ENCODE data around the gene UQCC2.

Gene UQCC2

DNA sequence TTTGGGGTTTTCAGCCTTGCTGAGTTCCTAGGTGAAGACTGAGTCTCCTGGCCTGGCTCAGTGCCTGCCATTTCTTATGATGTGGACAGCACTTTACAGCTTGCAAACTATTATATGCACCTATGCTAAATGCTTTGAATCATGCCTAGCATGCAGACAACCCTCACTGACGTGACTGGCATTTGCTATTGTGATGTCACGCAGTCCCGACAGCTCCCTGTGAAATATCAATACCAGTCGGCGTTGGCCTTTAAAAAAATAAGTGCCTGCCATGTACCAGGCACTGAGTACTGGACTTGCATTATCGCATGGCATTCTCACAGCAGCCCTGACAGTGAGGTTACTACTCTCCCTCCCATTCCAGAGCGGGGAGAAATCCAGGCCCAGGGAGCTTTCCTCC is 35.5 kb downstream of the UQCC2 start:
- DNase-seq (ENCODE audit: low read depth), result no peak

DNA sequence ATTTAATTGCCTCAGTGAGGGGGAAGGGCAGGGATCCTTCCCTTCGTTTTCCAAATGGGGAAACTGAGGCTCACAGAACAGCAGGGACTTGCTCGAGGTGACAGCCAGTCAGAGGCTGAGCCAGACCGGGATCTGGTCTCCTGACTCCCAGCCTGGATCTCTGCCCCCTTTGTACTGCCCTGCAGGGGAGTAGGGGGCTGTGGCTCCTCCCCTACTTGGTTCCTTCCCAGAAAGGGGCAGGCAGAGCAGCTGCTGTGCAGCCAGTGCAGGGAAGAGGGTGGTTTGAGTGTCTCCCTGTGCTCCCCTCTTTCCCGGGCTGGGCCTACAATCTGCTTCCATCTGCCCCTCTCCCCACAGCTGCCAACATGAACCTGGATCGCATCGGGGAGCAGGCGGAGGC is 37.6 kb downstream of the UQCC2 start:
- DNase-seq (ENCODE audit: low read depth), result no peak

DNA sequence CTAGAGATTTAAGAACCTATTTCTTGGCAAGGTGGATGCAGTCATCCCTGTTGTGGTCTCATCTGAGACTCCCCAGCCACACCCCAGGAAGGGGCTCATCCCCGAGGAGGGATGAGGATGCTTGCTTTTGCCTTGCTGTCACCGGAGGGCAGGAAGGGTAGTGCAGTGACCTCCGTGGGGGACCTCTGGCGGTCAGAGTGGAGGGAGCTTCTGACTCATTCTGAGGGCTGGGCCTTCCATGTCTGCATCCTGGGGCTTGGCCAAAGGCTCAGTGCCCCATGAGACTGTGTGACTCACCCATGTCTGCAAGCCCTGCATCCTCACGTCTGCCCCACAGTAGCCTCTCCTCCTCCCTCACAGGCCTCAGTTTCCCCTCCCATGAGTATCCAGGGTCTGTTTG is 38.7 kb downstream of the UQCC2 start:
- DNase-seq (ENCODE audit: low read depth), result no peak

DNA sequence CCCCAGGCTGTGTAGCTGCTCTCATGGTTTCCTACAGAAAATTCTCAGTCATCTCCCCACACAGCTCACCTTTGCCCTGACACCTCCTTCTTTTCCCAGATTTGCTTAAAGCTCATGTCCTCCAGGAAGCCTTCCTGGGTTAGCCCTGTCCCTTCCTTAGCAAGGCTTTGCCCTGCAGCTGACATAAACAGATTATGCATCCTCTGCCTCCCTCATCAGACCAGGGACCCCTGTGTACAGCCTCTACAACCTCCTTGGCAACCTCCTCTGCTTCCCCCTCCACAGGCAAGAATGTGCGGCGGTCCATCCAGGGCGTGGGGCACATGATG is 39.8 kb downstream of the UQCC2 start:
- DNase-seq (ENCODE audit: low read depth), result no peak

DNA sequence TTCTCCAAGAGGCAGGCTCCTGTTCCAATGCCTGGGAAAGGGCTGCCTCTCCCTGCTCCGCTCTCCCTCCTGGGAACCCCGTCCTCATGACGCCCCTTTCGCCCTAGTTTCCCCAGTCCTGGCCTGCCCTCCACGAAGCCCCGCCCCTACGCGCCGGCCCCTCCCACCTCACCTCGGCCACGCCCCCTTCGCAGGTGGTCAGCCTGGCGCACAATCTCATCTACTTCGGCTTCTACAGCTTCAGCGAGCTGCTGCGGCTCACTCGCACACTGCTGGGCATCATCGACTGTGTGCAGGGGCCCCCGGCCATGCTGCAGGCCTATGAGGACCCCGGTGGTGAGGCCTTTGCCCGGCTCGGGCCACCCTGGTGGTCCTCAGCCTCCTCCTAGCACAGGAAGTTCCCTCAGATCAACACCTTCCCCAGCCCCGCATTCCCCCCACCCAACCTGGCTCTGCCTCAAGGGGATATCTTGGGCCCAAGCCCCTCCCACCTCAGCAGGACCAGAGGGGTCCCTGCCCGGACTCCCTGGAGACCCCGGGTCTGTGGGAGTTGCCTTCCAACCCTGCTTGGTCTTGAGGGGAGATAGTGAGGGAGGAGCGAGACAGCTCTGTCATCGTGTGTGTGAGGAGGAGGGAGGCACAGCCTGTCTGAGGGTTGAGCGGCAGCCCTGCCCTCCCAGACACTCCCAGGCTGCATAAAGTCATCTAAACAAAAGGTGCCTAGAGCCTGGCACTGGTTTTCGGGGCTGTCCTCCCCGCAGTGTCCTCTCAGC is 40.3 kb downstream of the UQCC2 start:
- no peak for DNase-seq (ENCODE audit: low read depth)

DNA sequence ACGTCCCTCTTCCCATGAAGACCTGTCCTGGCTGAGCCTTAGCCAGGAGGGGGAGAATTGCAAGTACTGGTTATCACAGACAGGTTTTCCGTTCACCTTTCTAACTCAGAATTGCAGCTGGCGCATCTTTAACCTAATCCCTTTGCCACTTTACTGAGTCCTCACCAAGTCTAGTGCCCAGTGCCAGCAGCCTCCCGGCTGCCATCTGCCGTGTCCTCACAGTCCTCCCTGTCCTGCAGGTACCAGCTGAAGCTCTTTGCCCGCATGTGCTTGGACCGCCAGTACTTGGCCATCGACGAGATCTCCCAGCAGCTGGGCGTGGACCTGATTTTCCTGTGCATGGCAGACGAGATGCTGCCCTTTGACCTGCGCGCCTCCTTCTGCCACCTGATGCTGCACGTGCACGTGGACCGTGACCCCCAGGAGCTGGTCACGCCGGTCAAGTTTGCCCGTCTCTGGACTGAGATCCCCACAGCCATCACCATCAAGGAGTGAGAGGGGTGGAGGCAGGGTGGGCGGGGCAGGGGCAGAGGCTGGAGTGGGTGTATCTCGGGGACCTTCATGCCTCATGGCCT is 41.3 kb downstream of the UQCC2 start:
- no peak for DNase-seq (ENCODE audit: low read depth)

DNA sequence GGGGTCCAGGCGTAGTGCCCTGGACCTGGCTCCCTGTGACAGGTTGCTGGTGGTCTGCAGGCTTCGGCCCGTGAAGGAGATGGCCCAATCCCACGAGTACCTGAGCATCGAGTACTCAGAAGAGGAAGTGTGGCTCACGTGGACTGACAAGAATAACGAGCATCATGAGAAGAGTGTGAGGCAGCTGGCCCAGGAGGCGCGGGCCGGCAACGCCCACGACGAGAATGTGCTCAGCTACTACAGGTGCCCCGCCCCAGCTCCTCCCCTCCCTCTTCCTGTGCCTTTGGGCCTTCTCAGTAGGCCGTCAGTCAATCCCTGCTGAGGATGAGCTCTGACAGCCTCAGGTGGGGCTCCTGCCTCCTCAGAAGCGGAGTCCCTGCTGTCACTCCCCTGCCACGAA is 42.6 kb downstream of the UQCC2 start:
- no peak for DNase-seq (ENCODE audit: low read depth)

DNA sequence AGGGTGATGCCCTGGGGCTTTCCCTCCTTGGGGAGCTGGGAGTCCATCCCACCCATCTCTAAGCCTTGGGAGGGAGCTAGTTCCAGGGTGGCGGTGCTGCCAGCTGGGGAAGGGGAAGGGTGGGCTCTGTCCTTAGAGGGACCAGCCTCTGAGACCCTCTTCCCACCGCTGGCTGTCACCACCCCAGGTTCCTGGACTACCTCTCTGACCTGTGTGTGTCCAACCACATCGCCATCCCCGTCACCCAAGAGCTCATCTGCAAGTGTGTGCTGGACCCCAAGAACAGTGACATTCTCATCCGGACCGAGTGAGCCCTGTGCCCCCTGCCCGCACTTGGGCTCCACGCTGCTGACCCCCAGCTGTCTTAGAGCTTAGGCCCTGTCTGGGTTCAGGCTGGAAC is 43.2 kb downstream of the UQCC2 start:
- DNase-seq (ENCODE audit: low read depth), result no peak

DNA sequence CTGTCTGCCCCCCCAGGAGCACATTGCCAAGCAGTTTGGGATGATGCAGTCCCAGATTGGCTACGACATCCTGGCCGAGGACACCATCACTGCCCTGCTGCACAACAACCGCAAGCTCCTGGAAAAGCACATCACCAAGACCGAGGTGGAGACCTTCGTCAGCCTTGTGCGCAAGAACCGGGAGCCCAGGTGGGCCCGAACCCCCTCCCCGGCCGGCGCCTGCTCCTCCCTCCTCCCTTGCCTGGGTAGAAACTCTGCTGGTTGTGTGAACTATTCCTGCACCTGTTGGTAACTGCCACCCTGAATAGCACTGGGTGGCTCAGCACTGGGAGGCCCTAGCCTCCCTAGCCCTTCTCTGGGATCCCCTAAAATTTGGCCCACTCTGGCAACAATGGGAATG is 43.7 kb downstream of the UQCC2 start:
- DNase-seq (ENCODE audit: low read depth), result no peak

DNA sequence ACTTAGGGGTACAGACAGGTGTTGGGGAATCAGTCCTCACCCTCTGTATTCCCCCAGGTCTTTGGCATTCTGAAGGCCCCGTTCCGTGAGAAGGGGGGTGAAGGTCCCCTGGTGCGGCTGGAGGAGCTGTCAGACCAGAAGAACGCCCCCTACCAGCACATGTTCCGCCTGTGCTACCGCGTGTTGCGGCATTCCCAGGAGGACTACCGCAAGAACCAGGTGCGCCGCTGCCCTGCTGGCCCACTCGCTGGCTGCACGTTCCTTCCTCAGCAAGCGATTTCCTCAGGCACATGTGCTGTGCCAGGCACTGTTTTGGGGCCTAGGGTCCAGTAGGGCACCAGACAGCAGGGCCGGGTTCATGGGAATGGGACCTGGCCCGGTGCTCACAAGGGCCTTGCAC is 44.4 kb downstream of the UQCC2 start:
- no peak for DNase-seq (ENCODE audit: low read depth)

DNA sequence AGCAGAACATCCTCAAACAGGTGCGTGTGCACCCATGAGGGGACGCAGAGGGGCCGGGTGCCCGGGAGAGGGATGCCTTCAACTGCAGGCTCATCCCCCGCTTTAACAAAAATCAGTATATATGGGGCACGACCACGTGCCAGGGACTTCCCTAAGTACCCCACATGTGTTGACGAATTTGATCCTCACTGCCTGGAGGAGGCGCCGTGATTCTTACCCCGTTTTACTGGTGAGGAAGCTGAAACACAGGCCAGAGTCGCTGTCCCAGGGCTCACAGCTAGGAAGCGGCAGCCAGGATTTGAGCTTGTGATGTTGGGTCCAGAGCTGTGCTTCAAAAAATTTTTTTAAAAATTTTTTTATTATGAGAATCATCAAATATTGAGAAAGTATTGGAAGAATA is 45.5 kb downstream of the UQCC2 start:
- no peak for DNase-seq (ENCODE audit: low read depth)

DNA sequence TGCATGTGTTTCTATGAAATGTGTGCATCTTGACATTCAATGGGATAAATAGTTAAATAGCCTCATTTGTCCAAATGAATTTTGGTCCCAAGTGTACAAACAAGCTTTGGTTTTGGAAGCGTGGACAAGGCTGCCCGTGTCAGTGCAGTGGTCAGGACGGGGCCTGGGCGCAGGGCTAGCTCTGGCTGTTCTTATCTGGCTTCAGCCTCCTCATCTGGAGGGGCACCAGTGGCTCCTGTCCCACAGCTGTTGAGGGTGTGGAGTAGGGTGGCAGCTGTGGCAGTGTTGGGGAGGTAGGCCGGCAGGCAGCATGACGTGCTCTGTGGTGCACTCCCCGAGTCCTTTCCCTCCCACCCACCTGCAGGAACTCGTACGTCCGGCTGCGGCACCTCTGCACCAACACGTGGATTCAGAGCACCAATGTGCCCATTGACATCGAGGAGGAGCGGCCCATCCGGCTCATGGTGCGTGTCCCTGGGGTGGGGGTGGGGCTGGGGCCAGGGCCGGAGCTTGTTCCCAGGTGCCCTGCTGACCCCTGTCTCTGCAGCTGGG is 46.9 kb downstream of the UQCC2 start:
- no peak for DNase-seq (ENCODE audit: low read depth)

DNA sequence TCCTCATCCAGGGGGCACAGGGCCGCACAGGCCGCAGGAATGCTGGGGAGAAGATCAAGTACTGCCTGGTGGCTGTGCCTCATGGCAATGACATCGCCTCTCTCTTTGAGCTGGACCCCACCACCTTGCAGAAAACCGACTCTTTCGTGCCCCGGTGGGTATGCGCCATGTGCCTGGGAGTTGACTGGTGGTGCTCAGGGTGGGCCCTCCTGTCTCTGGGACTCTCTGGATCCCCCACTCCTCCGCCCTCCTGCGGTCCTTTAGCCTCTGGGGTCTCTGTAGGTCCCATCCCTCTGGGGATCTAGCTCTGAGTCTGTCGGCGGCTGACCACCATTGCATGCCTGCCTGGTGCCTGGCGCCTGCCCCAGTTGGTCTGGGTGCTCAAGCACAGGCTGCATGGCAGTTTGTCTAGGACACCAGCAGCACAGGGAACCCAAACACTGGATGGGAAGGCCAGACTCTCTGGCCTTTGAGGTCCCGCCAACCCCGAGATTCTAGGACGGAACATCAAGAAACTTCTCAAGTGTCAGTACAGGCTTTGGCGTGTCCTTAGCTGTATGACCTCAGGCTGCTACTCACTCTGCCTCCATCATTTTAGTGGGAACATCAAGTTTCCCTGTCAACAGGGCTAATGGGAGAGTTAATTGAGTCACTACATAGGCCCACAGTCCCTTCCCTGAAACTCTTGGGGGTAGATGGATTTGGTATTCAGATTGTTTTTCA is 47.6 kb downstream of the UQCC2 start:
- DNase-seq (ENCODE audit: low read depth), result no peak

DNA sequence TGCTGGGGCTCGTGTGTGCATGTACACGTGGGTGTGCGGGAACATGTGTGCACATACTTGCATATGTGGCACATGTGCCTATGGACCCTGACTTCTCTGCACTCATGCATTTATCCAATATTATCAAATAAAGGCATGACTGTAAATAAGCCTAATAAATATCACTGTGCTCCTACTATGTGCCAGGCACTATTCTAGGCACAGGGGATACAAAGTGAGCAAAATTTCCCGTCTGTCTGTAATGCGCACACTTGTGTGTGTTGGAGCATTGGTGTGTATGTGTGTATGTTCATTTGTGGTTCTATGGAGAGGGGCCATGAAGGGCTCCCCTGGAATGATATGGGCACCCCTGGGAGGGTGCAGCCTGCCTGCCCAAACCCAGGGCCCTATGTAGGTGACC is 48.5 kb downstream of the UQCC2 start:
- no peak for DNase-seq (ENCODE audit: low read depth)

DNA sequence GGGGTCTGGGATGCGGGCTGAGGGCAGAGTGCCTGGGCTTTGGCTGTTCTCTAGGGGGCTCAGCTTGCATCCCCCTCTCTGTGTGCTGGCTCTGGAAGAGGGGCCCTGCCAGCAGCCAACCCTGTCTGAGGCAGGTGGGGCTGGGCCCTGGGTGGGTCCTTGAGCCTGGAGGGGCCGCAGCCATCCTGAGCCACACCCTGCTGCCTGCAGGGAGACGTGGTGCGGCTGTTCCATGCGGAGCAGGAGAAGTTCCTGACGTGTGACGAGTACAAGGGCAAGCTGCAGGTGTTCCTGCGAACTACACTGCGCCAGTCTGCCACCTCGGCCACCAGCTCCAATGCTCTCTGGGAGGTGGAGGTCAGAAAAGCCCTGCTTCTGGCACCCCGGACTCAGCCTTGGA is 49.2 kb downstream of the UQCC2 start:
- DNase-seq (ENCODE audit: low read depth), result no peak

DNA sequence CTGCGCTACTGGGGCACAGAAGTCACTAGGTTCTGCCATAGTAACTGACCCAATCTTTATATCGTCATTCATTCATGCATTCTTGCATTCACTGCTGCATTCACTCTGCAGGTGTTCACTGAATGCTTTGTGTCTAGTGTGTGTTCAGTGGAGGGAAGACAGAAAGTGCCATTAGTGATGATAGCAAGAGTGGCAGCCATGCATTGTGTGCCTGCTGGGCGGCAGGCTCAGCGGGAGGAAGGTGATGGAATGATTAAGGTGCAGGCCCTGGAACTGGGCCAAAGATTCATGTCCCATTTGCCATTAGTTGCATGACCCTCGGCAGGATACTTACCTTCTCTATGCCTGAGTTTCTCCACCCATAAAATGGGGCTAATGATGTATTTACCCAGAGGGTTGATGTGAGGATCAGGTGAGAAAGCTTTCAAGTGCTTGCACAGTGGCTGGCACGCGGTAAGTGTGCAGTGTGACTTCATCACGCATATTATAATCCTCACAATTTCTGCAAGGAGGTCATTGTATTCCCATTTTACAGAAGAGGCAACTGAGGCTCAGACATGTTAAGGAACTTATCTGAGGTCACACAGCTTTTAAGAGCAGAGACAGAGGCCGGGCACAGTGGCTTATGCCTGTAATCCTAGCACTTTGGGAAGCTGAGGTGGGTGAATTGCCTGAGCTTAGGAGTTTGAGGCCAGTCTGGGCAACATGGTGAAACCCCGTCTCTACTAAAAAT is 50.2 kb downstream of the UQCC2 start:
- no peak for DNase-seq (ENCODE audit: low read depth)

DNA sequence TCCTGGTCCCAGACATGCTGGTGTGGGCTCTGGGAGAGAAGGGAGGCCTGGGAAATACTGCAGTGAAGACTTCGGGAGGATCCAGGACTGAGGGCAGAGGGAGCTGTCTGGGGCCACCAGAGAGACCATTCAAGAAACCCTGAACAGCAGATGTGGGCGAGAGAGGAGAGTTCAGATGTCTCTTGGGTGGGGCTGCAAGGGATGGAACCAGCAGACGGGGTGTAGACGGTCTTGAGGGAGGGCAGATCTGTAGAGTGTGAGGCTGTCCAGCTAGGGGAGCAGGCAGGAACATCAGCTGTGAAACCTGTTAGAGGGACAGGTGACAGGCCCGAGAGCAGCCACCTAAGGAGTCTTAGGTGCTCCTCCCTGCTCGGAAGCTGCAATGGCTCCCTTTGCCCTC is 51.5 kb downstream of the UQCC2 start:
- no peak for DNase-seq (ENCODE audit: low read depth)

DNA sequence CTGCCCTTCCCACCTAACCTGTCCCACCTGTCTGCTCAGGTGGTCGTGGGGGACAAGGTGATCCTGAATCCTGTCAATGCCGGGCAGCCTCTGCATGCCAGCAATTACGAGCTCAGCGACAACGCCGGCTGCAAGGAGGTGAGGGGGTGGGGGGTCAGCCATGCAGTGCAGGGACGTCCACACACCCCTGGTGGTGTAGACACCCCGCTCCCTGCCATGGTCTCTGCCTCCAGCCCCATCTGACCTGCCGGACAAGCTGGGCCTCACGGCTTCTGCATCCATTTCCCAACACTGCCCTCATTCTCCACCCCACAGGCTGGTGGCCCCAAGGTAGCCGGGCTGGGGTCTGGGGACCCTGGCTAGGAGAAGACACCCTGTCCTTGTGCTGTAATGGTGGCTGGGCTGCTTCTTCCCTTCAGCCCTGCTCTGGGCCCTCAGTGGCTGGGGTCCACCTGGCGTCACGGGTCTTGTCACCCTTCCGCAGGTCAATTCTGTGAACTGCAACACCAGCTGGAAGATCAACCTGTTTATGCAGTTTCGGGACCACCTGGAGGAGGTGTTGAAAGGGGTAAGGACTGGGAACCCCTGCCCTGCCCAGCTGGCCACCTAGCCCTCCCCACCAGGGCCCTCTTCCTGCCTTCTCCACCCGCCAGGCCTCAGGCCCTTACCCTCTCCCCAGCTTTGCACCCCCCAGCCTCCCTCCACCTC is 52.4 kb downstream of the UQCC2 start:
- DNase-seq (ENCODE audit: low read depth), result no peak

DNA sequence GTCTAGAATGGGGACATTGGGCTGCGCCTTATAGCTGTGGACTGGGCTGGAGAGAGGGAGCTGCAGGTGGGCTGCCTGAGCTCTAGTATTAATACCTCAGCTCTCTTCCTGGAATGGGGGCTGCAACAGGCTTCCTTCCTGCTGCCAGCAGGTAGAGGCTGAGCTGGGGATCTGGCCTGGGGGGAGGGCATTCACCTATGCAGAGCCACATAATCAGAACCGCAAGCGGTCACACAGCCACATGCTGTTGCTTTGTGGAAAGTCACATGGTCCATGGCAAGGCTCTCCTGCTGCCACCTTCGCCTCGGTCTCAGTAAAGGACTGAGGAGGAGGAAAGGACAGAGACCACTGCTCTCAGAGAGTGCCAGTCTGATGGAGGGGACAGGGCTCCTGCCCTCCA is 54.7 kb downstream of the UQCC2 start:
- no peak for DNase-seq (ENCODE audit: low read depth)

DNA sequence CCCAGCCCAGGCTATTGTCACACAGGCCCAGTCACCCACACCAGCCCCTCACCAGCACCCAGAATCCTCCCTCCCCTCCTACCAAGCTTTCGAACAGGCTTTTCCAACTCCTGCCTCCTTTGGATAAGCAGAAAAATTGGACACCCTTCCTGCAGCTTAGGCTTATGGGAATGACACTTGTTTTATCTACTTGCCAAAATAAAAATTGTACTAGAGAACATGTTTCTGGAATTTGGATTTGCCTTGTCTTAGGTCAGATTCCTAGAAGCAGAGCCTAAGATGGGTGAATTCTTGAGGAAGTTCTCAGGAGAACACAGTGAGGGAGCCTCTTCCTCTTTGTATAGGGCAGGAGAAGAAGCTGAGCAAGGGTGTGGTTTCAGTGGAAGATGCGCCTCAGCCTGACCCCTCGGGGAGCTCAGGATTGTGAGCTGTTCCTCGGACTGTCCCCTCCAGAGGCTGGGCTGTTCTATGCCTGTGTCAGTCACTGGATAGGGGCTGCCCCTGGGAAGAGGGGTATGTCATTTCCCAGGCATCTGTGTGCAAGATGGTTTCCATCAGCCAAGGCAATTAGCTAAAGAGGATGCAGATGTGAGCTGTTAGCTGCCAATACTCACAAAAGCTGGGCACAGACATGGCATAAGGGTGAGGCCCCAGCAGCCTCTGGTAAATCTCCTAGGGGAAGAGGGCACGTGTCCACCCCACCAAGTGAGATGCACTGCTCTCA is 56.5 kb downstream of the UQCC2 start:
- DNase-seq (ENCODE audit: low read depth), result no peak

DNA sequence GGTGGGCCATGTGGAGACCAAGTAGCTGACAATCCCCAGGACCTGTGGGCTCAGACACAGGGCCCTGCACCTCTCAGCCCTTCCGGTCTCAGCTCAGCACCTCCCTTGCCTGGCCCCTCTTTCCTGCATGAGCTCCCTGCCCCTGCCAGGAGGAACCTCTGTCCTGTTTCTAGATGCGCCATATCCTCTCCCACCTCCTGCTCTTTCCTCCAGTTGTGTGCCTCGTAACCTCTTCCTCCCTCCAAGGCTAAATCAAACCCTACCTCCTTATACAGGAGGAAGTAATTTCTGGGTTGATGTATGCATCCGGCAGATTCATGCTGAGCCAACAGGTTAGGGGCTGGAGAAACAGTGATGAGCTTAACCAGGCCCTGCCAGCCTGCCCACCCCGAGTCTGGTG is 59.5 kb downstream of the UQCC2 start:
- DNase-seq (ENCODE audit: low read depth), result no peak
